Dedifferentiated amniotic fluid mesenchymal stem cell (primary cell): ENCODE results near the gene MARCO.
"Not testable (repeated sequence)": the region's sequence is repeated elsewhere in the genome, so short reads cannot be mapped to it uniquely, and the experiment has no call there.

Source experiments
- DNase-seq: peaks from one replicate; pipeline ENCODE4 v3.0.0-alpha.2; 2016; ENCODE audit errors: extremely low spot score

The MARCO gene

DNA sequence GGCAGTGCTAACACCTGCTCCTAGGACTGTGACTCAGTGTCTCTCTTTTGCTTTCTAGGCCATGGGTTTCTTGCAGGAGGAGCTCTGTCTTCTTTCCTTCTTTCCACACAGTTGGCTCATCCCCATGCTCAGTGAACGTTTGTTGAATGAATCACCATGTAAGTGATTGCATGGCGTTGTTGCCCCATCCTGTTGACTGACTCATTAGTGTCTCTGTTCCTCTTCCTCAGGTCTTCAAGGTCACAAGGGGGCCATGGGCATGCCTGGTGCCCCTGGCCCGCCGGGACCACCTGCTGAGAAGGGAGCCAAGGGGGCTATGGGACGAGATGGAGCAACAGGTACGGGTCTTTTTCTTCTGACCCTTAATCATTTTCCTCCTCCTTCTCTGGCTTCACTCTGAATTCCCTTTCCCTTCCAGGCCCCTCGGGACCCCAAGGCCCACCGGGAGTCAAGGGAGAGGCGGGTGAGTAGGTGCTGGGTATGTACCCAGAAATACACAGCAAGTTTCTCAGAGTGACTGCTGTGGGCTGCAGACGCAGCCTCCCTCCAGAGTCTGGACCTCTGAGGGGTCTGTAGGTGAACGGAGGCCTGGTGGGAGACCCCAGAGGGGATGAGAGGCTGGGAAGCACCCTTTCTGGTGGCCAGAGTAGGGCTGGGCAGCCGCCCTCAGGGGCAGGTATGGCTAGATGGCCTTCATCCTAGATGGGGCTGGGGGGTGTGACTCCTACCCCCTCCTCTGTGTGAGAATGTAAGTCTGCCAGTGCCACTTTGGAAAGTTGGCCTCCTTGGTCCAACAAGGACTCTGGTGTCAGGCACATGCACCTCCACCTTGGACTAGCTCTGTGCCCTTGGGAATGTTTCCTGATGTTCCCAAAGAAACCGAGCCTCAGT is 32.4 kb downstream of the MARCO start:
- no peak for DNase-seq

DNA sequence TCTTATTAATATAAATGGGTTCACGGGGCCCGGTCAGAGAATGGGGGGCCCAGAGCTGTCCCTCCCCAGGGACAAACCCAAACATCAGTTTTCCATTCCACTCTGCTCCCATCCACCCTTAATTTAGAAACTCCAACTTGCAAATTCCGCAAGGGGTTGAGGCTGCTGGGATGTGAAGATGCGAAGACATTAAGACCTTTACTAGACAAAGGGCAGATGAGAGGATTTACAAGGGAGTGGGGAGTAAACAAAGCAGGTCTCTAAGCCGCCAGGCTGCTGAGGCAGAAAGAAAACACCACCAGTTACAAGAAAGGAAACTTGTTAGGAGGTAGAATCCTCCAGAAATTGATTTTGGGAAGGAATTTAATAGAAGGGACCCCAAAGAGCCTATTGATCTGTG is 33.1 kb downstream of the MARCO start:
- no peak for DNase-seq

DNA sequence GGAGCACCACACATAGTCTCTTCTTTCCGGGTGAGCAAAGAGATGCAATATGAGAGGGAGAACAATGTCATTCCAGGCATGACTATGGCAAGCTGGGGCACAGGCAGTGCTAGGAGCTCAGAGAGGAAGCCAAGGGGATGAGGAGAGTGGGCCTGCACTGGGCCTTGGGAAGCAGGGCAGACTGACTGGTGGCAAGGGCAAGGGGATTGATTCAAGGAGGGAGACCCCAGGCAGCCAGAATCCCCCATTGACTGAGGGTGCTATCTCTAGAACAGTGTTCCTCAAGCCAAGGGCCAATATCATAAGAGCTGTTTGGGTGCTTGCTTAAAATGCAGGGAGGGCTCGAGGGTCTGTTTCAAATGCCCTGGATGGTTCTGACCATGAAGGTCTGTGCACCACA is 36.1 kb downstream of the MARCO start:
- DNase-seq, result no peak

DNA sequence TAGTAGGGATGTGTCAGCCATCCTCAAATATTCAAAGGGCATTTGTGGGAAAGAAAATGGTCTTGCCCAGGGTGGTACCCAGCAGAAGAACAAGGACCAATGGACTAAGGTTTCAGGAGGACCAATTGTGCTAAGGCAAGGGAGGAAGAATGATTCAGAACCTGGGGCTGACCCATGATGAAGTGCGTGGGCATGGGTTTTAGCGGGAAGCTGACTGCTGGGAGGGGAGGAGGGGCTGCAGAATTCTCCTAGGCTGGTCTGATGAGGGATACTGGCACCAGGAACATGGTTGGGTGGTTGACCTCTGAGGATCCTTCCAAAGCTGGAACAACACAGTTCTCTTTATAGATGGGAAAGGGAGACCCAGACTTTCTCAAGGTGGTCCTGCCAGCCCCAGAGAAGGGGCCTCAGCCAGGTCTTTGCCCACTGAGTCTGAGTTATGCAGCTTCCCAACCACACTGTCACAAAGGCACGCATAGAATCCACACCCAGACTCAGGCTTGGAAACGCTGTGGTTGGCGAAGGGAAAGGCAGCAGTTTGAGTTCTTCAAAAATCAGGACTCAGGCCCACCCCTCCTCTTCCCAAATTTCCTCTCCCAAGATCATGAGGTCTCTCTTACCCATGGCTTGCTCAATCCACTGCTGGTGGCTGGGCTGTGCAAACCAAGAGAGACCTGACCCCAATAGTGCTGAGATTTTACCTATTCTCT is 37.3 kb downstream of the MARCO start:
- DNase-seq, result no peak

DNA sequence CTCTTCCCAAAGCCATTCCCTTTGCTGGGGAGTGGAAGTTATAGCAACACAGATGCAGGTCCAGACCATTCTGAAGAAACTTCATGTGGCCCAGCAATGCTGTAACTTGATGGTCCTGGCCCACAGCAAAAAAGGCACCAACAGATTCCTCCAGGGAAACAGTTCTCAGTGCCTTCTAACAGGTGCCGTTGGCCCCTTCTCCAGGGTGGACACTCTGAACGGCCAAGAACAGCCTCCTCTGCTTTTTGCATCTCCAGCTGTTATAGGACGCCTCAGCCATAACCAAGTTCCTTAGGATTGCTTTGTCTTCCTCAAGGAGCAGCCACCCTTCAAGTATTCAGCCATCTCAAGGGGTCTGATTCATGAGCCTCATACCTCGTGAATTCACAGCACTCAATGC is 38.0 kb downstream of the MARCO start:
- no peak for DNase-seq

DNA sequence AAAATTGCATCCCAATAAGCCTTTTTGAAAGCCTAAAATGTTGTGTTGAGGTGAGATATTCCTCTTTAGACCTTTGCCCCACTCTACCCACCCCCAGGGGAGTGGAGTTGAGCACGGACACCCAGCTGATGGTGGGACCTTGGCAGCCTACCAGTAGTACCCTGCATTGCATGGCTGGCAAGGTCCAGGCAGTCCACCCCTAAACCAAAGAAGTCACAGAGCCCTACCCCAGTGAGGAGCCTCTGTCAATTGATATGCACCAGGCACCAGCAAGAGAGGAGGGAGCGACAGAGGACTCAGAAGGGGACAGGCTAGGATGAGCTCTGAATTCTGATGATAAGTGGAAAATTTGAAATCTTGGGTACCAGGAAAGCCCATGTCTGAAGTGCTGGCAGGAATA is 38.6 kb downstream of the MARCO start:
- DNase-seq, result no peak

DNA sequence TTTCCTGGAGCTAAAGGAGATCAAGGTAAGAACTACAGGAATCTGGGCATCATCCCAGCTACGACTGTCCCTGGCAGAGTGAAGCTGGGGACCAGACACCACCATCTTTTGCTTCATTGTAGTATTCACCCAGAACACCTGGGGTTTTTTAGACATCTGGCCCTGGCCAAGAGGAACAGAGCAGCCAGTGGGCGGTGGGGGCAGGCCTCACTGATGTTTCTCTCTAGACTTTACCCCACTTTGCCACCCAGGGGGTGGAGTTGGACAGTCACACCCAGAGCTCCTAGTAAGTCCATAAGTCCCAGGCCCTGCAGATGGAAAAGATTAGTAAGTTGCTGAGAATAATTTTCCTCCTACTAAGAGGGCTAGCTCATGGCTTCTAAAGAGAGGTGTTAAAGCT is 39.6 kb downstream of the MARCO start:
- DNase-seq, result no peak

DNA sequence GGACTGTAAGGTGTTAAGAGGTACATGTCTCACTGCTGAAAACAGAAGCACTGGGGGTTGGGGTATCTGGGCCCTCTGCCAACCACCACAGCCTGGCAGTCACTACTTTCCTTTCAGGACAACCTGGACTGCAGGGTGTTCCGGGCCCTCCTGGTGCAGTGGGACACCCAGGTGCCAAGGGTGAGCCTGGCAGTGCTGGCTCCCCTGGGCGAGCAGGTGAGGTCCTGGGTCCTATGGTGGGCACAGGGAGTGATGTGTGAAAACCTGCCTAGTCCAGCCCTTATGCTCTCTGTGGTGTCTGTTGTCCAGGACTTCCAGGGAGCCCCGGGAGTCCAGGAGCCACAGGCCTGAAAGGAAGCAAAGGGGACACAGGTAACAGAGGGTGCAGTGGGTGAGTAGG is 40.0 kb downstream of the MARCO start:
- DNase-seq, result no peak

DNA sequence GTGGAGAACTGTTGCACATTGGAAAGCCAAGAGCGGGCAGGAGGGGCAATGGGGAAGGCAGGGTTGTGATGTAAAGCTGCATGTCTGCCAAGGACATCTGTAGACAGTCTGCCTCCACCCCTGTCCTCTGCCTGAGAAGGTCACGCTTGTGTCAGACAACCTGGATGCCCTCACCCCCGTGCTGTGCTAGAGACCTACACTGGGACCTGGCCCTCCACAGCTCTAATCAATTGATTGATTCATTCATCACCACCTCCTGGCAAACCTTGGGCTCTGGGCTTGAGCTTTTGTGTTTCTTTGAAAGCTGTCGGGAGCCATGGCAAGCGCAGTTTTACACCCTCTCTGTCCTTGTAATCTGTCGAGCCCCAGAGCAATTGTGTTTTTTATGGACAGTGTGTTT is 41.1 kb downstream of the MARCO start:
- DNase-seq, result no peak

DNA sequence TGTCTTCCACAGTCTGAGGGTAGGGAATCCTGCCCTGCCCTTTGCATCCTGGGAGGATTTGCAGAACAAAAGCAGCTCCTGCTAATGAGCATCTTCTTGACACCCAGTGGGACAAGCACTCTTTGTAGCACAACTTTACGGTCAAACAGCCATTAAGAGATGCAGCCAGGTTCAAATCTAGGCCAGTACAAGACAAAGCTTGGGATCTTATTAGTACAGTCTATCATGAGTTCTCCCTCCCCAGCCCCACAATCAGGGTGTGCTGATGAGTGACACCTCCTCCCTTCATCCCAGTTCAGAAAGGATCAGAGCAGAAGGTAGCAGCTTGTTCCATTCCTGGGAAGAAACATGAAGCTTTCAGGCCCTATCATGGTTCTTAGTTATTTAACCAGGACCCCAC is 41.9 kb downstream of the MARCO start:
- no peak for DNase-seq

DNA sequence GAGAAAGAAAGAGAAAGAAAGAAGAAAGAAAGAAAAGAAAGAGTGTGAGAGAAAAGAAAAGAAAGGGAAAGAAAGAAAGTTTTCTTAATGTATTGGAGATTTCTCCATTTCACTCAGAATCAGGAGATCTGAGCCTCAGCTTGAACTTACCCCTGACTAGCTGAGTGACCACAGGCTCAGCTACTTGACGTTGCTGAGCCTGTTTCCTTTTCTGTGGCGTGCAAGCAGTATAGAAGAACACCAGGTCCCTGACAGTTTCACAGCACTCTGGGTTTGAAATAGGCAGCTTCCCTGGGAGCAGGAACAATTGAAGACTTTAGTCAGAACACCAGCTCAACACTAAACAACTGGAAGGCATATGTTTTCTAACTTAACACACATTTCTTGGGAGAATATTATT is 44.7 kb downstream of the MARCO start:
- DNase-seq, result no peak

DNA sequence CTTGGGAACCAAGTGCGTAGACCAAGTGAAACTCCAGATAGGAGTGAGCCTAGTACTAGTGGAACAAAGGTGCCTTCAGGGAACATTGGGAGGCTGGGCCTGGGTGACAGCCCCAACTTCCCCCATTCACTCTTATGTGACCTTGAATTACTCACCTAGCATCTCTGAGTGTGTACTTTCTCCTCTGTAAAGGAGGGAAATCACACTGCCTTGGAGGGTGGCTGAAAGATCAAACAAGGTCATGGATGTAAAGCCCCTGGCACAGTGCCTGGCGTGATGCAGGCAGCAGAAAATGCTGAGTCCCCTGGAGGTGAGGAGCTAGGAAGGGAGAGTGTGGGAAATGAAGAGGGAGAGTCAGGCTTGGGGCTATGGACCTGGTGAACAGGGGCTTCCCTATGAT is 45.9 kb downstream of the MARCO start:
- DNase-seq, result no peak

DNA sequence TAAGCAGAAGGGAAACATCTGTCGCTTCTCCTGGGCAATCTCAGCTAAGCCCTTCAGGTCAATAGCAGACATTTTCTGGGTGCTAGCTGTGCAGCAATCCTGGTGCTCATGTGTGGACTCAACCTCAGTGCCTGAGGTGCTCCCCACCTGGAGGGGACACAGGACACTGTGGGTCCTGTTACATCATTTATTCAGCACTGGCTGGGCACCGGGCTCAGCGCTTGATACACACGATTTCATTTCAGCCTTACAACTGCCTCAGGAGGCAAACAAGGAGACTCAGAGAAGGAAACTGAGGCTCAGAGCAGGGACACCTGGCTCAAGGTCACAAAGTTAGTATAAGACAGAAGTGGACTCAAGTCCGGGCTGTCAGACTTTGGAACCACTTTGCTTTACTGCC is 46.7 kb downstream of the MARCO start:
- no peak for DNase-seq

DNA sequence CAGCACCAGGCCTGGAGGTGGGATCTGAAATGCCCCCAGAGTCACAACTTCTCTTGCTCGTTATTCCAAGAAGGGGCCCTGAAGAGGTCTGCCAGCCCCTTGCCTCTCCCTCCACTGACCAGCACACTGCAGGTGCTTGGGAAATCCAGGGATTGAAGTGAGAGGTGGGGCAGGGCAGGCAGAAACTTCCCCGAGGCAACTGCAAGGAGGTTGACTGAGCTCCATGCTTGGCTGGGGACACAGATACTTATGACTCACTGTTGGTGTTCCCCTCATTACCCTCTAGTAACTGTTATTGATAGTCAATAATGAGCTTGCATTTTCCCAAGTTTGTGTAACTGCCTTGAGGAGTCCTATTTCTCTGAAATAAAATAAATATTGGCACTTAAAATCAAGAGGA is 47.5 kb downstream of the MARCO start:
- no peak for DNase-seq

DNA sequence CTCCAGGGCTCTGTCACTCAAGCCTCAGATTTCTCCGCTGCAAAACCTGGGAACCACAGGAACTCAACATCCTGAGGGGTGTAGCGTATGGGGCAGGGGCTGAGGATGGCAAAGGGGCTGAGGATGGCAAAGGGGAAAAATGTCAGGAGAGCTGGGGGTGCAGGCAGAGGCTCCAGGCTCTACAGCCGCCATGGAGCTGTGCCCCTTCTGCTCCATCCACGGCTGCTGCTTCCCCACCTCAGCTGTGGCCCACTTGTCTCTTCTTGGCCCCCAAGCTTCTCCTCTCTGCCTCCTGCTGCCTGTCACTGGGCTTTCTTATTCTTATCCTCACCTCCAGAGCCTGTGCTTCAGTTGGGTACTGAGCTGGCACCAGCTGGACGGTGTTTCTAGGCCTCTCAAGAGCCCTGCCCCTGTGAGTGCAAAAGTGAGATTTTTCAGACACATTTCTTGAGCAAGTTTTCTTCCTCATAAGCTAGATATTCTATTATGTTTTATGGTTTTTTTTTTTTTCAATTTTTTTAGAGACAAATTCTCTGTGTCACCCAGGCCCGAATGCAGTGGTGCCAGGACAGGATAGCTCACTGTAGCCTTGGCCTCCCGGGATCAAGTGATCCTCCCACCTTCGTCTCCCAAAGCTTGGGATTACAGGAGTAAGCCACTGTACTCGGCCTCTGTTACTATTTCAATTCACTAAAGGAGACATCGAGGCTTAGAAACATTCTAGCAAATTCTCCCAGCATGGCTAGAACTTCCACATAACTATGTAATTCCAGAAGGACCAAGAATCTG is 49.0 kb downstream of the MARCO start:
- DNase-seq, result no peak

DNA sequence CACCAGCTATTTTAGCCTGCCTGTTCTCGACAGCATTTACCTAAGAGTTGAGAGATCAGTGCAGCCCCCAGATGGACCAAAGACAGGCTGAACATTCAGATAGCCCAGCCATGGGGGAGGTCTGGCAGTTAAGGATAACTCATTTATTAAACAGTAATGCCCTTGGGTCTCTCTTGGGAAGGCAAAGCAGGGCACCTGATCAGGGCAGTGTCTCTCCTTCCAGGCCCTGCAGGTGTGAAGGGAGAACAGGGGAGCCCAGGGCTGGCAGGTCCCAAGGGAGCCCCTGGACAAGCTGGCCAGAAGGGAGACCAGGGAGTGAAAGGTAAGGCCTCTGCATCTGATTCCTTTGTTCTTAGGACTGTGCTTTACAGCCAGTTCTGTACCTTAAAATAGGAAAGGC is 49.6 kb downstream of the MARCO start:
- no peak for DNase-seq

DNA sequence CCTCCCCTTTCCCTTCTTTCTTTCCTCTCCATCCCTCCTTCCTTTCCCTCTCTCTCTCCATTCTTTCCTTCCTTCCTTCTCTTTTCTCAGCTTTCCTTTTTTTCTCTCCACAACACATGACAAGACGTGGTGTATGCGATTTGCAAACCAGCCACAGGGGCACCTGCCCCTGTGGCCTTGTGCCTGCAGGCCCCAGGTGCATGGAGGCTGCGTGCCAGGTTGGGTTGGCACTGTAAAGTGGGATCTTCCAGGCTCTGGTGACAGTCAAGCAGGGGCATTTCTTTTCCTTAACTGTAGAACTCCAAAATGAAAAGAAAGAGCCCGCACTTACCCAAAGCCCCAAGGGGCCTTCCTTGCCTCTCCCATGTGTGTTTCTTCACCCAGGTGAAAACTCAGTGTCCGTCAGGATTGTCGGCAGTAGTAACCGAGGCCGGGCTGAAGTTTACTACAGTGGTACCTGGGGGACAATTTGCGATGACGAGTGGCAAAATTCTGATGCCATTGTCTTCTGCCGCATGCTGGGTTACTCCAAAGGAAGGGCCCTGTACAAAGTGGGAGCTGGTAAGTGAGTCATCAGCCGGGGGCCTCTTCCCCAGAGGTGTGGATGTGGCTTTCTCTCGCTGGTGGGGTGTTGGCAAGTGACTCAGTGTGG is 50.9 kb downstream of the MARCO start:
- no peak for DNase-seq

DNA sequence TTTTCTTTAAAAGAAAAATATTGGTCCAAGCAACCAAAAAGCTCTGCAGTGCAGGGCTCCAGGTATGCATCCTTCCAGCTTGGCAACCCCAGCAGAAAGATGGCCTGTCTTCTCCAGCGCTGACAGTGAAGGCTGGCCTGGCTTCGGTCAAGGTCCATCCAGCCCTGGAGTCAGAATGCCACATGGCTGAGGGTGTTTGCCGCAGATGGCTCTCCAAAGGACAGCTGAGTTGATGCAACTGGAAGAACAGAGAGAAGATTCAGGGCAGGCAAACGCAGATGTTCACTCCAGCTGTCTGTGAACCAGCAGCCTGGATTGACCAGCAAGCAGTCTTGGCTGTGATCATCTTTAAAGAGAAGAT is 51.4 kb downstream of the MARCO start:
- DNase-seq, result no peak

DNA sequence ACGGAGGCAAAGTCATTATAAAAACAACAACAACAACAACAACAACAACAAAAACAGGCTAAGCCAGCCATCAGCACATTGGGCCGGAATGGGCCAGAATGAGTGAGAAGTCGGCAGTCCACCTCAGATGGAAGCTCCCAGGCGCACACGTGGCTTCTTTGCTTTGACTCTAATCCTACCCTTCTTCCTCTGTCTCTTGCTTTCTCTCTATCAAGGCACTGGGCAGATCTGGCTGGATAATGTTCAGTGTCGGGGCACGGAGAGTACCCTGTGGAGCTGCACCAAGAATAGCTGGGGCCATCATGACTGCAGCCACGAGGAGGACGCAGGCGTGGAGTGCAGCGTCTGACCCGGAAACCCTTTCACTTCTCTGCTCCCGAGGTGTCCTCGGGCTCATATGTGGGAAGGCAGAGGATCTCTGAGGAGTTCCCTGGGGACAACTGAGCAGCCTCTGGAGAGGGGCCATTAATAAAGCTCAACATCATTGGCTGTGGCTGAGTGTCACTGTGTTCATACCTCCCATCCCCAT is 52.2 kb downstream of the MARCO start:
- DNase-seq, result no peak

DNA sequence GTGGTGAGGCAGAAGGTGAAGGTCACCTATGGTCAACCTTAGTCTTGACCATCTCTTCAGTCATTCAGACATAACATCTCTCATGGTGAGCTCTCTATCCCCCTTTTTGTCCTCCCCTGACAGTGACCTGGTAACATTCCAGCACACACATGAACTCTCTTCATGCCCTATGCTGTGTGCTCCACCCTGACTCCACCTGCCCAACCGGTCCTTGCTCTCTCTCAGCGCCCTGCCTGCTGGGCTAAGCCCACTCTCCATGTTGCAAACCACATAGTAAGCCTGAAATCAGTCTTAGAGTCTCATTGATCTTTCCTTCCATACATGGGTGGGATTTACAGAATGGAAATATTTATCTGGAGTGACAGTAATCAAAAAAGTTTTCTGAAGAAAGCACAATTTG is 52.8 kb downstream of the MARCO start:
- no peak for DNase-seq

DNA sequence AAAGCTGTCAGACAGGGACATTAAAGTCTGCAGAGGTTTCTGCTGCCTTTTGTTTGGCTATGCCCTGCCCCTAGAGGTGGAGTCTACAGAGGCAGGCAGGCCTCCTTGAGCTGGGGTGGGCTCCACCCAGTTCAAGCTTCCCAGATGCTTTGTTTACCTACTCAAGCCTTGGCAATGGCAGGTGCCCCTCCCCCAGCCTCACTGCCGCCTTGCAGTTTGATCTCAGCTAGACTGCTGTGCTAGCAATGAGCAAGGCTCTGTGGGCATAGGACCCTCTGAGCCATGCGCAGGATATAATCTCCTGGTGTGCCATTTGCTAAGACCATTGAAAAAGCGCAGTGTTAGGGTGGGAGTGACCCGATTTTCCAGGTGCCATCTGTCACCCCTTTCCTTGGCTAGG is 61.9 kb downstream of the MARCO start:
- DNase-seq, result not testable (repeated sequence)

DNA sequence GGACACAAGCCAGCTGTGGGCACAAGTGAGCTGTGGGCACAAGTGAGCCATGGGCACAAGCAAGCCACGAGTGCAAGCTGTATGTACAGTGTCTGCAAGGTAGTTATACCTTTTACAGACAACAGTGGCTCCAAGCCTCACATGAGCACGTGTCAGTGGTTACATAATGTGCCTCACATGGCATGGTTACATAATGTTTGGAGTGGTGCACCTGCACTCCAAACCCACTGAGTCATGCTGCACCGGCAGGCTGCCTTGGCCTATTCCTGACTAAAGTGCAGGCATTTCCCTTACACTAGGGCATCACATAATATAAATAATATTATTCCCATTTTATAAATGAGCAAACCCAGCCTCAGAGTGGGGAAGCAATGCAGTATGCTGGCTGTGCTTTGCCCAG is 62.6 kb downstream of the MARCO start:
- DNase-seq, result no peak
